Ovary (tissue), 3 donors: Measurements from ENCODE around the gene CRELD2.

Experiments used
- CTCF ChIP-seq, 3 donors: fragments of 450-650 bp in 2 of 3; fragments of 200-600 bp in 1 of 3; IDR thresholded peaks; one replicate each; pipeline versions ENCODE4 v1.5.1 to v1.8.0; 2016 to 2022; ENCODE audit warnings: antibody characterized with exemption in 3 of 3, mild to moderate bottlenecking in 1 of 3
- EP300 ChIP-seq: sonication (generic); formaldehyde crosslinking; IDR thresholded peaks from one replicate; pipeline ENCODE4 v1.6.1; 2017; ENCODE audit warnings: antibody characterized with exemption
- POLR2A ChIP-seq: fragments of 450-650 bp; IDR thresholded peaks from one replicate; pipeline ENCODE4 v1.6.1; 2017; ENCODE audit warnings: antibody characterized with exemption, mild to moderate bottlenecking, moderate library complexity
- donor health status: DM: no; HTN: no; CAD: no.

GRCh38 chr22:49922926-49923325 lies 4.5 kb downstream of the CRELD2 start:
- no peak for TF ChIP-seq POLR2A
- no peak for TF ChIP-seq CTCF (IDR thresholded peaks at IDR 0.05)
- TF ChIP-seq EP300 = no peak
